GM12872 (cell line): Measurements from ENCODE around the gene UBE2B.

Source experiments
- TF ChIP-seq, protein P1 (sequence below): IDR thresholded peaks from 3 replicates; pipeline ENCODE4 v1.5.1; 2011; ENCODE audit warnings: low read depth, mild to moderate bottlenecking, low read length, moderate library complexity; ENCODE audit not compliant: insufficient read depth

Gene UBE2B

GRCh38 chr5:134370871-134371833 lies at the start of gene UBE2B:
TSS of gene UBE2B (plus strand) at chr5:134371569. CDS start at chr5:134371596, 27 bp downstream.
- TF ChIP-seq, protein P1, sequence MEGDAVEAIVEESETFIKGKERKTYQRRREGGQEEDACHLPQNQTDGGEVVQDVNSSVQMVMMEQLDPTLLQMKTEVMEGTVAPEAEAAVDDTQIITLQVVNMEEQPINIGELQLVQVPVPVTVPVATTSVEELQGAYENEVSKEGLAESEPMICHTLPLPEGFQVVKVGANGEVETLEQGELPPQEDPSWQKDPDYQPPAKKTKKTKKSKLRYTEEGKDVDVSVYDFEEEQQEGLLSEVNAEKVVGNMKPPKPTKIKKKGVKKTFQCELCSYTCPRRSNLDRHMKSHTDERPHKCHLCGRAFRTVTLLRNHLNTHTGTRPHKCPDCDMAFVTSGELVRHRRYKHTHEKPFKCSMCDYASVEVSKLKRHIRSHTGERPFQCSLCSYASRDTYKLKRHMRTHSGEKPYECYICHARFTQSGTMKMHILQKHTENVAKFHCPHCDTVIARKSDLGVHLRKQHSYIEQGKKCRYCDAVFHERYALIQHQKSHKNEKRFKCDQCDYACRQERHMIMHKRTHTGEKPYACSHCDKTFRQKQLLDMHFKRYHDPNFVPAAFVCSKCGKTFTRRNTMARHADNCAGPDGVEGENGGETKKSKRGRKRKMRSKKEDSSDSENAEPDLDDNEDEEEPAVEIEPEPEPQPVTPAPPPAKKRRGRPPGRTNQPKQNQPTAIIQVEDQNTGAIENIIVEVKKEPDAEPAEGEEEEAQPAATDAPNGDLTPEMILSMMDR, result no peak

DNA sequence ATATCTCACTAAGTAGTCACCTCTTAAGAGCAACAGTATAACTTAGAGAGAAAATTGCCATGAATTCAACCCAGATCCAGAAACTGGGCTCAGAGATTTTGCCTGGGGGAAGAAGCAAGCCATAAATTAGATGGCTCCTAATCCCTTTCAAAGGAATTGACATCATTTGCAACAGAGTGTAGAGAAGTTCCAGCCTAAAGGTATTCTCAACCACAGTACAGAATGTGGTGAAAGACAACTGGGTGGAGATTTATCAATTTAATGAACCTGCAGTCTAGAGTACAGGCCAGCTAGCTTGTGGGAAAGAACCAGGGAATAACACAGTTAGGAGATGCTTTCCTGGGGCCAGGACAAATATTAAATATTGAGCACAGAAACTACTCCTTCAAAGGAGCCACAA lies 44.0 kb upstream of the UBE2B start:
- TF ChIP-seq, protein P1, result no peak

DNA sequence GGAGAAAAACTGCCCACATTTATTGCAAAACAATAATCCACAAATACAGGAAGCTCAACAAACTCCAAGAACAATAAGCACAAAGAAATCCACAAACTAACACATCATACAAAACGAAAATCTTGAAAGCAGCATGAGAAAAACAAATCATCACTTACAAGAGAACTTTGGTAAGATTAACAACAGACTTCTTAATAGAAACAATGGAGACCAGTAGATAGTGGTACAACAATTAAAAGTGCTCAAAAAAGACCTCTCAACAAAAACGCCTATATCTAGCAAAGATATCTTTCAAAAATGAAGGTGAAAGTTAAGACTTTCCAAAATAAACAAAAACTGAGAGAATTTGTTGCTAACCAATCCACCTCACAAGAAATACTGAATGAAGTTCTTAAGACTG lies 42.8 kb upstream of the UBE2B start:
- TF ChIP-seq, protein P1, result no peak

DNA sequence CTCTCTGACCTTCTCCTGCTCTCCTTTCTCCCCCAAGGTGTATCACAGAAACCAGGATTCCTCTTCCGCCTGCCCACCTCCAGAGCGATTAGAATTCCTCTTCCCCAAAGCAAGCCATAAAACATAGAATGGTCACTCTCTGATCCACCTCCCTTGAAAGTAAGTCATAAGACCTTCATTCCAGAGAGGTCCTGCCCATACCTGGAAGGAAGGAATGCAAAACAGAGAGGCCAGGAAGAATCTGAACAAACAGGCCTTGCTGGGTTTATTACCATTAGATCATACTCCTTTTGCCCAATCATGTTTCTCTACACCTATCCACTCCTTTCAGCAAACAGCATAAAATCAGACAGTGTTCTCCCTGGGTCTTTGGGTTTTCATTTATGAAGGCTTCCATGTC lies 25.4 kb upstream of the UBE2B start:
- TF ChIP-seq, protein P1, result no peak

DNA sequence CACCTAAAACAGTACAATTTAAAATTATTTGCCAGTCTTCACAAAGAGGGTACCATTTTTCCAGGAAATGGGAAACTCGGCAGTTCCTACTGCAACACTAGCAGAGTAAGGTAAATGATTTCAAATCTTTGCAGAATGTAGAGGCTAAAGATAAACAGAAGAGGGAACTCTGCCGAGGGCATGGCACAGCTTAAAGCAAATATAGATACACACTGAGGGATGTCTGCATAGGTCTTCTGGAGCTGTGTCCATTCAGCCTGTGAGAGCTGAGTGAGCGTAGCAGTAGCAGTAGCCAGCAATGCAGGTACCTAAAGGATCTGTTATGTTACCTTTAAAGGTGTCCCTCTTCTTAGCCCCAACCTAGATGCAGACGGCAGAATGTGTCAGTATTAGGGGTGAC lies 21.9 kb upstream of the UBE2B start:
- TF ChIP-seq, protein P1, result no peak

- TF ChIP-seq, protein P1, result no peak
Measured at GRCh38 chr5:134355681-134356080, 15.7 kb upstream of the UBE2B start.

GRCh38 chr5:134365604-134366003 lies 5.8 kb upstream of the UBE2B start:
- TF ChIP-seq, protein P1, result no peak
